Measurements from ENCODE around the gene INSYN2A.

The INSYN2A gene

DNA sequence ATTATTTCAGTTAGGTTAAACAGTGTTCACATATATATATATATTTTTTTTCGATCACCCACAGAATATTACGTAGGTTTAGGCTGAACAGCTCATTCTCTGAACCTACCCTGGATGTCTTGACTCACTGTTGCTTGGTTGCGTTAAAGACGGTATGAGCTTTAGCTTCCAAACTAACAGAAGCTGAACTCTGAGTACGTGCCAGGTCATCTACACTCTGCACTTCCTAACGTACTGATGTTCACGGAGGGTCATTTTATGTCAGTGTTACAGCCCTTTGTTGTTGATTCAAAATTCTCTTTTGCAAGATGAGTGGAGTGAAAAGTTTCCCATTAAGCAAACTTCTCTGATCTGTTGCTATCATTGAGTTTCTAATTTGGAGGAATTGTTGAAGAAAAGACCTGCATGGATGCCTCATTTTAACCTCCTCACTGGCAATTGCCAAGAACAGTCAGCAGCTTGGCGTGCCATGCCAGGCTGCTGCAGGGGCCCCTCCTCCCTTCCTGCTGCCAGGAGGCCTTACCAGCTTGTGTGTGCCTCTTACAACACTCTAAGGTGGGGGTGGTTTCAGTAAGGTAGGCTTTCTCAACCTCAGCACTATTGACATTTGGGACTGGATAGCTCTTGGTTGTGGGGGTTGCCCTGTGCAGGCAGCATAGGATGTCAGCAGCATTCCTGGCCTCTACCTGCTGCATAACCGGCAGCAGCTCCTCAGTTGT is 44.3 kb downstream of the INSYN2A start:
- DNase-seq = no peak

DNA sequence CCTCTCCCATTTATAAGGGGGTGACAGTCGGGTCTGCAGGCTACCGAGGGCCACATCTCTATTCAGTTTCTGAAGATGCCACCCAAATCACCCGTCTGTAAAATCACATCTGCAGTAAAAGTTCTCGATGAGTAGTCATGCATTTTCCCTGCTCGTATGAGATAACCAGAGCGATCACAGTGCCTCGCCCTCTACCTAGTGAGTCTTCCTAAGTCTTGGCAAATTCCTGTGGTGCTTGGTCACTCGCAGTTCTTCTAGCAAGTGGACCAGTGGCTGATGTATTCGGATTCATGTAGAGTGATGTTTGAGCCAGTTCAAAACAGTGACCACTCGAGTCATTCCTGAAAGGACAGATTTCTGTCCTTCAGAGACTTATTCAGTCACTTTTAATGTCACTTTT is 44.9 kb downstream of the INSYN2A start:
- no peak for DNase-seq

GRCh38 chr10:127150136-127150535 is 46.3 kb downstream of the INSYN2A start:
- DNase-seq = no peak

- no peak for DNase-seq
These were observed 46.8 kb downstream of the INSYN2A start for GRCh38 chr10:127149501-127150081.

DNA sequence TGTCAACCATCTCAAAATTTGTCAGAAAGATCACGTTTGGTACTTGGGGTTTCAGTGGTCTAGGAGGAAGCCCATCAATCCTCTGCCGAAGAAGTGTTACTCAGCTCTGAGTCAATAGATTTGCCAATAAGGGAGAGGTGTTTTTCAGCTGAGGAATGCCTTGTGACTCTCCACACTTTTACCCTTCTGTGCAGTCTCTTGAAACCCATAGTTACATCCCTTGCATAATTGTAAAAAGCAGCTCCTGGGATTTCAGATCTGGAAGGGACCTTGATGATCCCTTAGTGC is 47.5 kb downstream of the INSYN2A start:
- no peak for DNase-seq

- no peak for DNase-seq
These were observed 48.1 kb downstream of the INSYN2A start for GRCh38 chr10:127148066-127148932.

DNA sequence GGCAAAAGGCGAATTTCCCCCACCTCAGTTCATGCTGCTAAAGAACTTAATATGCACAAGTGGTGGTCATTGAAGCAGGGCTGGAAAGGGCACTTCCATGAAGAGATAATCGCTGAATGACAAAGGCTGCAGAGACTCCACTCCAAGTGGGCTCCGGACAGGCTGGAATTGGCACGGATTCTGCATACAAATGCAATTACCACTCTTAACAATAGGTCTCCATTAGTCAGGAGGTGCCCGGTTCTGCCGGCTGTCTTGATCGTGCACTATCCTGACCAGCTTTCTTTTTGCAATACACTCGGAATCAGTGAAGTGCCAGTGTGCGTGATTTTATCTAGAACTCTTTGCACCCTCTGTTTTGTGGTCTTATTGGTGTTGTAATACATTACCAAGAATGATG is 49.7 kb downstream of the INSYN2A start:
- DNase-seq = no peak
